GM15510 (cell line): ENCODE measurements around the gene NIT2.
A peak's percentile ranks its signal among the peaks of the same experiment; 100 is the strongest.

Source experiments
- POLR2A ChIP-seq: IDR thresholded peaks from 3 replicates; pipeline ENCODE4 v1.6.1; 2011; ENCODE audit warnings: borderline replicate concordance; ENCODE audit not compliant: insufficient read length; ENCODE audit errors: extremely low read depth

The NIT2 gene

GRCh38 chr3:100334488-100335351 is at the start of gene NIT2:
TSS of gene NIT2 (plus strand) at chr3:100334757. CDS start at chr3:100334792, 35 bp downstream.
- TF ChIP-seq POLR2A, result peak; percentile 95

GRCh38 chr3:100288288-100288894 is 46.2 kb upstream of the NIT2 start:
- TF ChIP-seq POLR2A, result no peak

GRCh38 chr3:100289339-100289738 is 45.2 kb upstream of the NIT2 start:
- TF ChIP-seq POLR2A, result no peak

GRCh38 chr3:100295089-100295488 is 39.5 kb upstream of the NIT2 start:
- no peak for TF ChIP-seq POLR2A

GRCh38 chr3:100297784-100298183 is 36.8 kb upstream of the NIT2 start:
- no peak for TF ChIP-seq POLR2A

DNA sequence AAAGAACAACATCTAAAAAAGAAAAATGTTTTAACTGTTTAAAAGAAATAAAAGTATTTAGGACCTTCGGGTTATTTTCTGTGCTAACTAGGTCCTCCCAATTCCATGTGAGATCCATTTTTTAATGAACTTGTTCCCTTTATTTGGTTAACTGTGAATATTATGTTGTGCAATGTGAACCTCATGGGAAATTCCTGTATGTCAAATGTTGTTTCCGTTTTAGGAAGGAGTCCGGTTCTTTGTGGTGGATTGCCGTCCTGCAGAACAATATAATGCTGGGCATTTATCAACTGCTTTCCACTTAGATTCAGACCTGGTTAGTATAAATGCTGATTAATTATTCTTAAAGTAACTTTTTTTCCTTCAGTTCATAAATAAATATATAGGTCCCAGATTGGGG is 35.5 kb upstream of the NIT2 start:
- TF ChIP-seq POLR2A, result no peak

DNA sequence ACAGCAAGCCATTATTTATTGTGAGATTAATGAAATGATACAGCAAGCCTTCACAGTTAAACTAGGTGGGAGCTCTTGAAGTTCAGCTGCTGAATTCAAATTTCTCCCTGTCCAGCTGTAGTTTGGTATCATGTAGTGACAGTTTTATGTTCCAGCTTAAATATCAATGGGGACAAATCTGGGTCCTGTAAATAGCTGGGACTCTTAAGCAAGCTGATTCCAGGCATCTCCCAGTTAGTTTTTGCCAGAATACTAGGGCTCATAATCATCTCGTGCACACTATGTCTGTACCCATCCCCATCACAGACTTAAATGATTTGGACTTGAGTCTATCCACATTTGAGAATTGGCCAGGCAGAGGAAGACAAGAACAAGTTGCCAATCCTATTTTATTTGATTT is 27.9 kb upstream of the NIT2 start:
- no peak for TF ChIP-seq POLR2A

DNA sequence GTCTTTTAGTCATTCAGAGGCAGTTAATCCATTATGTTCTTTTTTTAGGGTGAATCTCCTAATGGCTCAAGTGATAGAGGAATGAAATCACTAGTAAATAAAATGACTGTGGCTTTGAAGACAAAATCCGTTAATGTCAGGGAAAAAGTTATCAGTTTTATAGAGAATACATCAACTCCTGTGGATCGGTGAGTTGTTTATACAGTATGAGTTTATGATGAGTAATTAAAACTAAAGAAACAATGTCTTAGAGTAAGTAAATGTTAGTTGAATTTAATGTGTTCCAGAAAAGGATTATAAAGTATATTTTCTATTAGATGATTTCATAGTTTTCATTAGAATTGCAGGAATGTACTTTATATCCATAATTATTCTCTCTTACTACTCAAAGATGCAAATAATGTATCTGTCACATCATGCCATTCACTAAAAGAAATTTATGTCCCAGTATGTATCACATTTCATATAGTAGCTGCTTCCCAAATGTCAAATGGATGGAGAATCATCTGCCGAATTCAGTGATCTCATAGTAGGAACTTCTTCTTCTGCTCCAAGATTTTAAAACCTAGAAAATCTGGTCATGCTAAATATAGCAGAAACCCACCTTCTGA is 24.1 kb upstream of the NIT2 start:
- TF ChIP-seq POLR2A, result no peak

DNA sequence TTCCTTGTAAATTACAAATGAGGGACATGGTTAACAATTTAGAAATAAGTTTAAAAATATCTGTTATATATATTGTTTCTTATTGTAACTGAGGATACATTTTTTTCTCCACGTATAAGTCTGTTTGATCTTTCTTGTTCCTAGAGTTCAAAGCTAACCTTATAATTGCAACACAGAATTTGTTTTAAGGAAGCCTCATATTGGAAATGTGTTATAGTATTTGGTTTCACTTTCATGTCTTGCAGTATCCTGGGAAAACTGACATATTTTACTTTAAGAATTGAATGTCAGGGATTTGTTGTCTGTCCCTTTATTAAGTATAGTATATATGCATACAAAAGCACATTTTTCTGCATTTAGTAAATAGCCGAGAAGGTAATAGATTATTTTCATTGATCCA is 23.5 kb upstream of the NIT2 start:
- no peak for TF ChIP-seq POLR2A

GRCh38 chr3:100316641-100317069 is 17.9 kb upstream of the NIT2 start:
- no peak for TF ChIP-seq POLR2A

DNA sequence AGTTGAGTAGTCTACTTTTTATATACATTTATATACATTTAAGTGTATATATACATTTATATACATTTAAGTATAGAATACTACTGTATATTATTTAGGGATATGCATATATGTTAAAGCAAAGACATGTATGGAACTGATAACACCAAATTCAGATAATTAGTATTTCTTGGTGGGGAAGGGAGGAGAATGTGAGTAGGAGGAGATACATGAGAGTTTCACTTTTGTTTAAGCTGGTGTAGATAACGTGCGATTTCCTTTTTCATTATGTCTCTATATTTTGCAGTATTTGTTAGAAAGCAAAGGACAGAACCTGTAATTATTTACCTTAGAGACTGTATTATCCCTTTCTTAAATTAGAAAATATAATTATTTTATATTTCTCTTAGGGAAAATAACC is 16.6 kb upstream of the NIT2 start:
- TF ChIP-seq POLR2A, result no peak

GRCh38 chr3:100319951-100320350 is 14.6 kb upstream of the NIT2 start:
- no peak for TF ChIP-seq POLR2A

DNA sequence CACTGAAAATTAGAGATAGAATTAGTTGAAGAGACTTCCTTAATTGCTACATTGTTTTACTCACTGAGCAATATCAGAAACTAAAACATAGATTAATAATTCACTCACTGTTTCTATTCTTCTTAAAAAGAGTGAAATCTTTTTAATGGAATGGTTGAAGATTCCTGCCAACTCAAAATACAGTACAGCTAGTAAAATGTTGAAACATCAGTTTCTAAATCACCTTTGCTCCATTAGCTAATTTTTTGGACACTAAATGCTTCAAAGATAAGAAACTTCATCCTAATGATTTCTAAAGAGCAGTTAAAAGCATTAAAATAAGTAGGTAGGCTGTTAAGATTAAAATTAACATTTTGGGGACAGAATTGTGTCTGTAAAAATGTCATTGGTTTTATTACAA is 10.5 kb upstream of the NIT2 start:
- TF ChIP-seq POLR2A, result no peak

DNA sequence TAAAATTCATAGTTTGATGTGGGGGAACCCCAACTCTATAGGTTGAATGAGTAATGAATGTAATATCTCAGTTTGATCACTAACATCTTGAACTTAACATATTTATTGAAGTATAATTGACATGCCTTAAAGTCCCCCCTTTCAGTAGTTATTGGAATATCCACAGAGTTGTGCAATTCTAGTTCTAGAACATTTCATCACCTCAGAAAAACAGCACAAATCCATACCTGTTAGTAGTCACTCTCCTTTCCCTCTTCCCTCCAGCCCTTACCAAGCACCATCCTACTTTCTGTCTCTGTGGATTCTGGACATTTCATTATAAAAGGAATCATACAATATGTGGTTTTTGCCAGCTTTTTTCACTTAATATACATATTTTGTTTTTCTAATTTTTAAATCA is 8.7 kb upstream of the NIT2 start:
- TF ChIP-seq POLR2A, result no peak

DNA sequence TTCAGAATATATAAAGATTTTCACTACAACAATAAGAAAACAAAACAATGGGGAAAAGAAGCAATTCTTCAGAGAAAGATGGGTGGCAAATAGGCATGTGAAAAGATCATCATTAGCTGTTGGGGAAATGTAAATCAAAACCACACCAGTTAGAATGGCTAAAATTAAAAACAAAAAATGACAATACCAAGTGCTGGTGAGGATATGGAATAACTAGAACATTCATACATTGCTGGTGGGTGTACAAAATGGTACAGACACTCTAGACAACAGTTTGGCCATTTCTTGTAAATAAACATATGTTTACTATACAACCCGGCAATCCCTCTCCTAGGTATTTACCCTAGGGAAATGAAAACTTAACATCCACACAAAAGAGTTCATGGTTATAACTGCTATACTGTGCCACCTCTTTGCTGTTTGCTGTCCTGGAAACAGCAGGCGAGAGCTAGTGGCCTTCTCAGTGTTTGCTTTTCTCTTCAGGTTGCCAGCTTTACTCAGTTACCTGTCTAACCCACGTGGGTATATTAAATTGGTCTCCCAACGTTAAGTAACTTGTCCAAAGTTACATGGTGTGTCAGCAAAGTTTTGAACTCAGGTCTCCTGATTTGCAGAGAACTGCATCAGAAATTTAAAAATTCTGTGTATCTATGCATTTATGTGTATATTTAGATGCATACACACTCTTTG is 4.6 kb upstream of the NIT2 start:
- TF ChIP-seq POLR2A, result no peak
